ENCODE data around the gene UBE2L3. TPM values are rescaled to one million over a fixed set of nuclear protein-coding genes. Genes with fewer than 3 reads are reported as not detected.
A peak's percentile ranks its signal among the peaks of the same experiment; 100 is the strongest.

UBE2L3 gene
- total RNA-seq, 1 experiment from 2014 or later, result 56.1 TPM

GRCh38 chr22:21672107-21672629, 104.7 kb downstream of the UBE2L3 start:
- Histone ChIP-seq H3K9me2 (replicated peaks; ENCODE audit: insufficient read depth, low read length) (no peaks in the 10 kb centered on the region), H3K4me3 (ENCODE audit: low read length) (no peak overlapping the region), H3K4me2 (ENCODE audit: low read depth, low read length, poor library complexity, severe bottlenecking) (no peak overlapping the region), H3K4me1 (ENCODE audit: low read length) (peaks cover 21% of the 10 kb centered on the region), H3K36me3 (ENCODE audit: insufficient read depth, low read length) (peaks cover 12% of the 10 kb centered on the region), H3K79me2 (ENCODE audit: low read length) (peaks cover 24% of the 10 kb centered on the region), H3K9me3 (ENCODE audit: low read length) (no peaks in the 10 kb centered on the region), H3K27me3 (ENCODE audit: low read length) (no peaks in the 10 kb centered on the region), H3K27ac (ENCODE audit: low read length) (no peak overlapping the region), H2AFZ (ENCODE audit: low read length) (no peak overlapping the region), H4K20me1 (ENCODE audit: insufficient read depth, low read depth, low read length) (no peaks in the 10 kb centered on the region), H3K9ac (ENCODE audit: low read length) (no peak overlapping the region)
- no peak for DNase-seq

Small RNA genes within 50 kb of the gene (small RNA-seq; reads per million reads assigned to genes)
- gene MIR301B (90.0 reads per million, percentile 99 among the genes with 10 or more reads in this experiment), gene RF00492 (not detected), gene RN7SKP221 (not detected)

Other genes starting within 250 kb of the UBE2L3 start
- gene RIMBP3B, start 184.0 kb upstream of the UBE2L3 start, total RNA-seq (2014; rRNA removed; shearing (Covaris generic); ENCODE audit: low replicate concordance), result 0.29 and 0.34 TPM in 2 replicates
- 4.4 and 5.8 TPM in 2 replicates for gene HIC2, start 150.3 kb upstream of the UBE2L3 start, total RNA-seq (2014; rRNA removed; shearing (Covaris generic); ENCODE audit: low replicate concordance)
- gene TMEM191C, start 100.3 kb upstream of the UBE2L3 start, total RNA-seq (2014; rRNA removed; shearing (Covaris generic); ENCODE audit: low replicate concordance), result 1.1 and 1.2 TPM in 2 replicates
- 0.65 TPM in 1 of 2 replicates, not detected in the other for gene RIMBP3C, start 16.3 kb upstream of the UBE2L3 start, total RNA-seq (2014; rRNA removed; shearing (Covaris generic); ENCODE audit: low replicate concordance)
- gene YDJC, start 62.3 kb downstream of the UBE2L3 start, total RNA-seq (2014; rRNA removed; shearing (Covaris generic); ENCODE audit: low replicate concordance), result 59.1 and 109 TPM in 2 replicates
- 0.11 and 1.3 TPM in 2 replicates for gene CCDC116, start 65.0 kb downstream of the UBE2L3 start, total RNA-seq (2014; rRNA removed; shearing (Covaris generic); ENCODE audit: low replicate concordance)
- gene SDF2L1, start 74.6 kb downstream of the UBE2L3 start, total RNA-seq (2014; rRNA removed; shearing (Covaris generic); ENCODE audit: low replicate concordance), result 19.0 and 72.9 TPM in 2 replicates
- 32.8 and 39.6 TPM in 2 replicates for gene PPIL2, start 98.3 kb downstream of the UBE2L3 start, total RNA-seq (2014; rRNA removed; shearing (Covaris generic); ENCODE audit: low replicate concordance)
- 1.6 and 1.8 TPM in 2 replicates for gene YPEL1, start 168.1 kb downstream of the UBE2L3 start, total RNA-seq (2014; rRNA removed; shearing (Covaris generic); ENCODE audit: low replicate concordance)

All from Karpas-422 (cell line).